GM10248 (cell line): ENCODE results near the gene PARP16.

ENCODE experiments used
- CTCF ChIA-PET: fragments of 300-600 bp; sonication (Branson Sonifier 250); formaldehyde crosslinking; extraction: SDS; loops from one replicate; lab custom pipeline; 2021; ENCODE audit warnings: antibody characterized with exemption; lab: Yijun Ruan, JAX
- POLR2A ChIA-PET: fragments of 350-650 bp; sonication (Branson Sonifier 250); formaldehyde crosslinking; extraction: SDS; loops from one replicate; lab custom pipeline; 2020; ENCODE audit warnings: antibody characterized with exemption; lab: Yijun Ruan, JAX
- DNase-seq: peaks from one replicate; pipeline ENCODE4 v3.0.0; 2012; ENCODE audit errors: extremely low spot score
- TF ChIP-seq, protein P1 (sequence below): IDR thresholded peaks from 2 replicates; pipeline ENCODE4 v1.5.1; 2012; ENCODE audit warnings: mild to moderate bottlenecking, low read depth; ENCODE audit errors: extremely low read depth, missing control alignments, control extremely low read depth

PARP16 gene

GRCh38 chr15:65260968-65261367, 25.7 kb downstream of the PARP16 start:
- TF ChIP-seq, protein P1, sequence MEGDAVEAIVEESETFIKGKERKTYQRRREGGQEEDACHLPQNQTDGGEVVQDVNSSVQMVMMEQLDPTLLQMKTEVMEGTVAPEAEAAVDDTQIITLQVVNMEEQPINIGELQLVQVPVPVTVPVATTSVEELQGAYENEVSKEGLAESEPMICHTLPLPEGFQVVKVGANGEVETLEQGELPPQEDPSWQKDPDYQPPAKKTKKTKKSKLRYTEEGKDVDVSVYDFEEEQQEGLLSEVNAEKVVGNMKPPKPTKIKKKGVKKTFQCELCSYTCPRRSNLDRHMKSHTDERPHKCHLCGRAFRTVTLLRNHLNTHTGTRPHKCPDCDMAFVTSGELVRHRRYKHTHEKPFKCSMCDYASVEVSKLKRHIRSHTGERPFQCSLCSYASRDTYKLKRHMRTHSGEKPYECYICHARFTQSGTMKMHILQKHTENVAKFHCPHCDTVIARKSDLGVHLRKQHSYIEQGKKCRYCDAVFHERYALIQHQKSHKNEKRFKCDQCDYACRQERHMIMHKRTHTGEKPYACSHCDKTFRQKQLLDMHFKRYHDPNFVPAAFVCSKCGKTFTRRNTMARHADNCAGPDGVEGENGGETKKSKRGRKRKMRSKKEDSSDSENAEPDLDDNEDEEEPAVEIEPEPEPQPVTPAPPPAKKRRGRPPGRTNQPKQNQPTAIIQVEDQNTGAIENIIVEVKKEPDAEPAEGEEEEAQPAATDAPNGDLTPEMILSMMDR: no peak
- DNase-seq: no peak
- CTCF ChIA-PET: interaction anchor here (0.9 kb wide), 2 partner anchors 18 to 27 kb away, joined by 3 read pairs; no protein-coding TSS in a partner anchor
- POLR2A ChIA-PET: no interaction called here

DNA sequence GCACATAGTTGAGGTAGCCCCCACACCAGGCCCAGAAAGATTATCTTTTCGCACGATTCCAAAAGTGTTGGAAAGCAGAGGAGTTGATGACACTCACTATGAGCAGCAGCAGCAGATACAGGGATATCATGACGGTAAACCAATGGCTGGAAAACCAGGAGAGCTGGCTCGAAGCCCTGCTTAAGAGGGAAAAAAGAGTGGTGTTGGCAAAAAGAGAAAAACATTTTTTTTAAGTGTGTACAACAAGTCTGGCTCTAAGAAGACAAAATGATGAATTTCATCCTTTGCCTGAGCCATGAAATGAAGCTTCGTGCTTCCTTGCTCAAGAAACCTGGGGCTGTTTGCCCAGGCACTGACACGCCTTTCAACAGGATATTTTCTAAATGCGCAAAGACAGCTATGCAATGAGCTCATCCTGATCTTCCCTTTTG, 27.3 kb downstream of the PARP16 start:
- TF ChIP-seq, protein P1: no peak
- DNase-seq: no peak
- CTCF ChIA-PET: interaction anchor here (0.8 to 1.9 kb wide), 3 partner anchors 13 to 39 kb away, joined by 3 to 4 read pairs (median 3); no protein-coding TSS in a partner anchor
- POLR2A ChIA-PET: no interaction called here

DNA sequence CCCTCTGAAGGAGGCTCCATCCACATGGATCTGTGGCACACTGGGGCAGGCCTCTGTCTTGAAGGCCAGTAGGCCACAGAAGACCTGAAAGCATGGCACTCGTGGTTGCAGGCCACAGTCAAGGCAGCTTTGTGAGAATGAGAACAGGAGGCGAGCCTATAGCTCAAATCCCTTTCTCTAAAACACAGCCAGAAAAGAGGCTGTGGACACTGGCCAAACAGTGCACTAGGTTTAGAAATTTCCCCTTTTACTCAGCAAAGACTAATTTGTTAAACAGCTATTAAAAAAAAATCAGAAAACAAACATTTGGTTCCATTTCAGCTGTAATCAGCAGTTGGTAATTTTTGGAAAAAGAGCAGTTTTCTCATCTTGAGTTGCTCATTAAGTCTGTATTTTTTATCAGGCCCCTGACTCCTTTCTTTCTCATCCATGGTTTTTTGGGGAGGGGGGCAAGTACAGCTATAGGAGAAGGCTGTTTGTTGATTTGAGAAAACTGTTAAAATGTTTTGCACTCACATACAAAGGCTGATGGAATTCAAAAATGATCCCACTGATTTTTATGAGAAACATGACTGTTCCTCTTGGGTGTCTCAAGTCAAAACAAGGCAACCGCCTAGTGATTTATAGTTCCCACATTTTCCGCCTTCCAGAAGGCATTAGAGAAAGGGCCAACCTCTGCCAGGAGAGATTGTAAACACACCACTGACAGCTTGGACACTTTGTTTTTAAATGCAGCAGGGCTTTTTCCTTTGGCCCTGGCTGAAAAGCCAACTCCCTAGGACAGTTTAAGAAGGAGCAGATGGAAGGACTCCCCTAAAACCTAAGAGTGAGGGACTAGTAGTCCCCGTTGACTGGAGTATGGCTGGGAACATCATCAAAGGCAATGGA, 28.1 kb downstream of the PARP16 start:
- no peak for DNase-seq
- ChIA-PET POLR2A (no interaction called here), CTCF (interaction anchor here (0.9 to 1.9 kb wide), 6 partner anchors 9 to 38 kb away, joined by 3 to 6 read pairs (median 4); no protein-coding TSS in a partner anchor)
- TF ChIP-seq, protein P1: no peak

GRCh38 chr15:65255486-65256140, 31.1 kb downstream of the PARP16 start:
- POLR2A ChIA-PET: no interaction called here
- CTCF ChIA-PET: interaction anchor here (1.6 kb wide), 1 partner anchor 31 kb away, joined by 3 read pairs; the partner anchor contains the start of gene PARP16
- DNase-seq: no peak
- TF ChIP-seq, protein P1: no peak

DNA sequence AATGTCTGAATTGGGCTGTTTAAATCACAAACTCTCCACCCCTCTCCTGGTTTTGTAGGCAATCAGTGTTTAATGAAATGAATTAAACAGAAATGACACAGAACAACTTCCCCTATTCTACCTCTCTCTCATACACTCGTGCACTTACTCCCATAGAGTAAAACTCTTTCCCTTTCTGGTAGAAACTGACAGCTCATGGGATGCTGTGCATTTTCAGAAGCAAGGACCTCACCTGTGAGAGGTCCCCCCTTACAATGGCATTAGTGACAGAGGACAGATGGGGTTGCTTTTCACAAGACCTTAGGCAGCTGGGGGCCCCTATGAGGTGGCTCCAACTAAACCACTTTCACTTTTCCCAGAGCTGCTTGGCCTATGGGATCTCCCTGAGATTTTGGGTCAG, 31.9 kb downstream of the PARP16 start:
- POLR2A ChIA-PET: no interaction called here
- CTCF ChIA-PET: interaction anchor here (0.9 to 1.6 kb wide), 2 partner anchors 16 to 32 kb away, joined by 3 read pairs; partner anchors contain the start of gene PARP16
- no peak for DNase-seq

More for the DNA sequence above, 31.9 kb downstream of the PARP16 start:
- TF ChIP-seq, protein P1: no peak
